GM18517 (cell line): ENCODE data around the gene SYNJ2.
A peak's percentile ranks its signal among the peaks of the same experiment; 100 is the strongest.

Source experiments
- ATAC-seq: cut with Tn5 transposase; IDR thresholded peaks from one replicate; pipeline ENCODE4 v1.9.1; 2021; ENCODE audit warnings: mild to moderate bottlenecking, moderate library complexity; ENCODE audit not compliant: unreplicated experiment

The SYNJ2 gene

DNA sequence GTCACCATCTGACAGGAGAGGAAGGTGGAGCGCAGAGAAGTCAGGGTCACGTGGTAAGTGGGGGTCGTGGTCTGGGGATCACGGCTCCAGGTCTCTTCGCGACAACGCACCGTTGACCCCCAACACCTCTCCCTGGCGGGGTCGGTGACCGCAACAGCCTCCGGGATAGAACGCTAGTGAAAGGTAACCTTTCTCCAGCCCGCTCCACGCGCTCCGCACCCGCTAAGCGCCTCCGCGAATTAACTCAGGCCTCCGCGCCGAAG lies 600 bp upstream of the SYNJ2 start:
- peak; percentile 30 for ATAC-seq

- peak; percentile 24 for ATAC-seq
Observed at GRCh38 chr6:157982102-157982562, 469 bp downstream of the SYNJ2 start.

DNA sequence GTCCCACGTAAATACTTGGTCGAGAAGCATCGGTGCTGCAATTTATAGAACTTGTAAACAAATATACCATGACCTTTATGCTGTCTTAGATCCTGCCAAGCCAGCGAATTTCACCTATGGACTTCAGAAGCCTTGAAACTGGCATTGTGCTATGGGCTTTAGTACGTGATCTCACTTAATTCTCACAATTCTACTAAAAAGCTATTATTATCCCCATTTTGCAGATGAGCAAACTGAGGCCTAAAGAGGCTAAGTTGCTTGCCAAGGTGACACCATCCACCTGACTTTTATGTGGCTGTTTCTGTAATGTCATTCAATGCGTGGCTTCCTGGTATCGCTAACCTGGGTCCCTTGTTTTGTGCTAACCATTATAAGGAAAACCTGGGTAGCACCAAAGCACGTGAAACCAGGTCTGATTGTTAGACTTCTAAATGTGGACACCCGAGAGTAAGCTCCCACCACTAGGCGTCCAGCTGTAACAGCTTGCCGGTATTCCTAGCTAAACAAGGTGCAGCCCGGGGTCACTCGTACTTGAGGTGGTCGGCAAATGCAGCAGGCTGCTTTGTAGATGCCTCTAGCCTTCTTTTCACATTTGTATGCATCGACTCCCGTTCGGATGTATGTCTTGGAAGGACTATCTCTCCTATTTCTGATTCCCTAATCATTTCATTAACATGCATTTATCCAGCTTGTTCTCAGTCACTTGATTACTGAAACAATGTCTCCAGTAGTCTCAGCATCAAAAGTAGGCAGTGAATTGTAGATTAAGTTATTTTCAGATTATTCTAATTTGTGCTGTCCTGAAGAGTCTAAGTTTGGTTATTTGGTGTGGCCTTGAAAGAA lies 1.1 kb downstream of the SYNJ2 start:
- ATAC-seq = no peak

DNA sequence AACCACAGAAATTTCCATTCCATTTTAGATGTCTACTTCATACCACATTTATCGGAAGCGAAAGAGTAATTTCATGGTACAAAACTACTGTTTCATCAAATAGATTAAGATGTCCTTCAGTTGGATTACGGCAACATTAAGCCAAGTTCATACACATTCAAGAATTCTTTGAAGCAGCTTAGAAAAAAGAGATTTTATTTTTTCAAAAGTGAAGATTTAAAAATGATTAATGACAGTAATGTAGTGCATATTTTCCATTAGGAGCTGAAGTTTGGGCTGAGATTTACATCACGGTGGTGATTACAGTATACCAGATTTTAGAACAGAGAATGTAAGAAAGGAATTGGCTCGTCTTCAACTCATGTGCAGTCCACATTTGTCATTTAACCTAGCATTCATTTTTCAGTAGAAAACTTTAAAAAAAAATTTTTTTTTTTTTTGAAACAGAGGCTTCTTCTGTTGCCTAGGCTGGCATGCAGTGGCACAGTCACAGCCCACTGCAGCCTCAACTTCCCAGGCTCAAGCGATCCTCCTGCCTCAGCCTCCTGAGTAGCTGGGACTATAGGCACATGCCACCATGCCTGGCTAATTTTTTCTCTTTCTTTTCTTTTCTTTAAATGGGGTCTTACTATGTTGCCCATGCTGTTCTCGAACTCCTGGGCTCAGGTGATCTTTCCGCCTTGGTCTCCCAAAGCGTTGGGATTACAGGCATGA lies 1.9 kb downstream of the SYNJ2 start:
- ATAC-seq = no peak

DNA sequence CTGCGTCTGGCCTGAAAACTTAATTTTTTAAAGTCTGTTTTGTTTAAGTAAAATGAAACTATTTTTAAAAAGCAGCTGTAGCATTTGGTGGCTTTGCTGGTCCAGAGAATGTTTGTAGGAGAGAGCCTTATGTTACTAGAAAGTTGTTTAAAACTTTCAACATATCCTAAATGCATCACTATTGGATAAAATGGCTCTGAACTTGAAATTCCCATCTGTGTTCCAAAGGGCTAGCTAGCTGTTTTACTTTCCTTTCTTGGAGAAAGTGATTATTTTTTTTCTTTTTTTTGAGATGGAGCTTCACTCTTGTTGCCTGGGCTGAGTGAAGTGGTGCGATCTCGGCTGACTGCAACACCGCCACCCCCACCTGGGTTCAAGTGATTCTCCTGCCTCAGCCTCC lies 2.5 kb downstream of the SYNJ2 start:
- ATAC-seq = no peak

DNA sequence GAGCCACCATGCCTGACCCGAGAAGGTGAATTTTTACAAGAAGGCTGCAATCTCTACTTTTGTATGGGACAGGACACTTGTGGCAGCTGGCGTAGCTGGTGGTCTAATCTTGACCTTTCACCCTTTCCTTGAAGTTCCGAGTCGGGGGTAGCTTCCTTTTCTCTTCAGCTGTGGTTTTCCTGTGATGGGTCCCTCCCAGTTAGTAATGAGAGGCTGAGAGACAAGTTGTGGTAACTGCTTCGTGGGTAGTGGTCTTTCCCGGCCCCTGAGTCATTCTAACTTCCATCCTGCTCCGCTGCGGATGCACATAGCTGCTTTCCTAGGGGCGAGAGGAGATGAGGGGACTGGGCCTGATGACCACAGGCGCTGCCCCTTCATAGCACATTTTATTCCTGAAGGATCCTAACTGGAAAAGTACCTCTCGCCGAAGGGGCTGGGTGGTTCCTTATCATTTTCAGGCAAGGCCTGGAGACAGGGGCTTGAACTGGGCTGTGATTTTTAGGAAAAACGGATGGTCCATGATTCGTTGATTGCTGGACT lies 3.1 kb downstream of the SYNJ2 start:
- ATAC-seq = no peak

GRCh38 chr6:157985378-157986155 lies 3.9 kb downstream of the SYNJ2 start:
- no peak for ATAC-seq

GRCh38 chr6:157987788-157988699 lies 6.4 kb downstream of the SYNJ2 start:
- ATAC-seq = no peak

GRCh38 chr6:157988700-157989063 lies 7.0 kb downstream of the SYNJ2 start:
- ATAC-seq = no peak

GRCh38 chr6:157989541-157990289 lies 8.1 kb downstream of the SYNJ2 start:
- ATAC-seq = no peak

DNA sequence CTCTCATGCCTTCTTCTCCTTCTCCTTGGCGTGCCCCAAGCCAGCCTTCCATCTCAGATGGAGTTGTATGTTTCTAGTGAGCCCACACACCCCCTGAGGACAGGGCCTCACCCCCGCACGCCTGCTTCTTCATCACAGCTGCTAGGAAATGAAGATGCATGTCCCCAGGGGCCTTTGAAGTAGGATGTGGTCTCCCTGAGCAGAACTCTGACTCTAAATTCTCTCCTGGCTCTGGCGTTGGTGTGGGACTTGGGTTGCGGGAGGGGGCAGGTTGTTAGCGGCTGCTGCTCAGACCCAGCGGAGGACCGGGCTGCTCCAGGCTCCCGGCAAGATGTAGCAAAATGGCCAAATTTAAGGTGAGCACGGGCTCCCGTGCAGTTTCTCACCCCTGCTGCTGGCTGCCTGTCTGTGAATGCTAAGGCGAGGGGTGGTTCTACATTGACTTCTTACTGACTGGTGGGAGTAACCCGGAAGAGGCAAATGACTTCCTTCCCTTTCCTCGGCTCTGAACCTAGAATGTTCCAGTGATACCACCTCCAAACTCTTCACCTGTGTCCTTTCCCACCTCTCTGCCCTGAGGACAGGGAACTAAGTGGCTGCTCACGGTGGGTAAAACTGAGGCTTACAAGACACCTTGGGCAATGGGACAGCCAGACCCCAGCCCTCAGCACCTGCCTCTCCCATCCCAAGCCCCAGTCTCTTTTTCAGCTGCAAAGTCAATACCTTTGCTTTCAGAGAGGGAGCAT lies 8.8 kb downstream of the SYNJ2 start:
- peak; percentile 55 for ATAC-seq

- ATAC-seq = no peak
Observed at GRCh38 chr6:157991067-157991432, 9.4 kb downstream of the SYNJ2 start.

DNA sequence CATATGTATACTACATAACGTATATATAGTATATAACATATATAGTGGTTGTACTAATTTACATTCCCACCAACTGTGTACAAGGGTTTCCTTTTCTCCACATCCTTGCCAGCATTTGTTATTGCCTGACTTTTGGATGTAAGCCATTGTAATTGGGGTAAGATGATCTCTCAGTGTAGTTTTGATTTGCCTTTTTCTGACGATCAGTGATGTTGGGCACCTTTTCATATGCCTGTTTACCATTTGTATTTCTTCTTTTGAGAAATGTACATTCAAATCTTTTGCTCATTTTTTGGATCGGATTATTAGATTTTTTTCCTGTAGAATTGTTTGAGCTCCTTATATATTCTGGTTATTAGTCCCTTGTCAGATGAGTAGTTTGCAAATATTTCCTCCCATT lies 11.4 kb downstream of the SYNJ2 start:
- no peak for ATAC-seq

GRCh38 chr6:157994125-157994795 lies 12.6 kb downstream of the SYNJ2 start:
- no peak for ATAC-seq

GRCh38 chr6:157995458-157995857 lies 13.8 kb downstream of the SYNJ2 start:
- no peak for ATAC-seq

- no peak for ATAC-seq
Observed at GRCh38 chr6:157996201-157996712, 14.6 kb downstream of the SYNJ2 start.

GRCh38 chr6:157996918-157997702 lies 15.4 kb downstream of the SYNJ2 start:
- ATAC-seq = no peak
